HEK293 (cell line): ENCODE measurements around the gene FAM107A.

Experiments used
- BCL6B ChIP-seq: fragments of 450-650 bp; formaldehyde crosslinking; IDR thresholded peaks from 2 replicates; pipeline ENCODE4 v1.5.1; 2017; ENCODE audit warnings: missing biosample characterization, missing genetic modification characterization
- CTCF ChIP-seq: fragments of 450-650 bp; formaldehyde crosslinking; IDR thresholded peaks from 2 replicates; pipeline ENCODE4 v1.5.1; 2016; ENCODE audit warnings: missing biosample characterization, missing genetic modification characterization
- GFI1B ChIP-seq: fragments of 450-650 bp; formaldehyde crosslinking; IDR thresholded peaks from 2 replicates; pipeline ENCODE4 v1.5.1; 2016; ENCODE audit warnings: missing biosample characterization, missing genetic modification characterization
- GLI2 ChIP-seq: fragments of 450-650 bp; formaldehyde crosslinking; IDR thresholded peaks from 2 replicates; pipeline ENCODE4; 2017; ENCODE audit warnings: missing biosample characterization, missing genetic modification characterization, low read depth, borderline replicate concordance
- MEIS1 ChIP-seq: sonication (generic); formaldehyde crosslinking; IDR thresholded peaks from 2 replicates; pipeline ENCODE4 v1.8.1; 2022; ENCODE audit warnings: missing genetic modification reagents, mild to moderate bottlenecking, borderline replicate concordance
- PATZ1 ChIP-seq: fragments of 450-650 bp; formaldehyde crosslinking; IDR thresholded peaks from 2 replicates; pipeline ENCODE4 v1.5.1; 2016; ENCODE audit warnings: missing biosample characterization, missing genetic modification characterization
- YY1 ChIP-seq: fragments of 450-650 bp; formaldehyde crosslinking; IDR thresholded peaks from 2 replicates; pipeline ENCODE4 v1.5.1; 2018; ENCODE audit warnings: missing biosample characterization, missing genetic modification characterization
- ZNF121 ChIP-seq: fragments of 450-650 bp; formaldehyde crosslinking; IDR thresholded peaks from 2 replicates; pipeline ENCODE4 v1.5.1; 2016; ENCODE audit warnings: missing biosample characterization, missing genetic modification characterization

- TF ChIP-seq GLI2 (tag by site-specific recombination) = no peak
- no peak for TF ChIP-seq YY1 (tag by site-specific recombination)
- no peak for TF ChIP-seq GFI1B (tag by site-specific recombination)
- no peak for TF ChIP-seq MEIS1 (CRISPR knock-in tag)
- TF ChIP-seq CTCF = no peak
- TF ChIP-seq BCL6B (tag by site-specific recombination) = no peak
- TF ChIP-seq PATZ1 (tag by site-specific recombination) = no peak
- no peak for TF ChIP-seq ZNF121
Observed at GRCh38 chr3:58553003-58553402, 24.2 kb downstream of the FAM107A start.
